Measurements from ENCODE around the gene HMX1.

The HMX1 gene

DNA sequence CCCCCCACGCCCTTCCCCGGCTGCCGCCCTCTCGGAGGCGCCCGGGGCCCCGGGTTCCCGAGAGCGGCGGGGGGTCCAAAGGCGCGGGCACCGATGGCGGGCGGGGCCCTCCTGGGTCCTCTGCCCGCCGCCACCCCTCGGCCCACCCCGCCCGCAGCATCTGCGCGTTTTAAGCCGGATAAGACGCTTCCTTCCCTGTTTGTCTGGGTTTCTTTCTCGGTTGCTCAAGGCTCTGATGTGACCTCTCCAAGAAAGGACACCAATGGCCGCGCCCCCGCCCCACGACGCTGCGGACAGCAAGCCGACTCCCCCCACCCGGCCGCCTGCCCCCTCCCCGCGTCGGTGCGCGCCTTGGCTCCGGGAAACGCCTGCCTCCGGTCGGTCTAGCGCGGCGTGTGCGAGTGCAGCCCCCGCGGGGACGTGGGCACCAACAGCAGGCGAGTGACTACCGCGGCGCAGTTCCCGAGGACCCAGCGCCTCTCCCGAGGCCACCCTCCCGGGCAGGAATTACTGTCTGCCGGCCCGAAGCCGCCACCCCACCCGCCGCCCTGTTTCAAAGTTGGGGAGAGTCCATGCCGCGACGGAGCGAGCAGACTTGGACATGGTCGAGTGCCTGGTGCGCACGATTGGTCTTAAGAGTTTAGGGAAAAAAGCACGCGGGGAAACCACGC lies 21.1 kb upstream of the HMX1 start:
- DNase-seq (ENCODE audit: low spot score), result no peak

- DNase-seq (ENCODE audit: low spot score), result no peak
Measured at GRCh38 chr4:8891646-8892555, 20.3 kb upstream of the HMX1 start.

- no peak for DNase-seq (ENCODE audit: low spot score)
Measured at GRCh38 chr4:8891255-8891645, 19.6 kb upstream of the HMX1 start.

DNA sequence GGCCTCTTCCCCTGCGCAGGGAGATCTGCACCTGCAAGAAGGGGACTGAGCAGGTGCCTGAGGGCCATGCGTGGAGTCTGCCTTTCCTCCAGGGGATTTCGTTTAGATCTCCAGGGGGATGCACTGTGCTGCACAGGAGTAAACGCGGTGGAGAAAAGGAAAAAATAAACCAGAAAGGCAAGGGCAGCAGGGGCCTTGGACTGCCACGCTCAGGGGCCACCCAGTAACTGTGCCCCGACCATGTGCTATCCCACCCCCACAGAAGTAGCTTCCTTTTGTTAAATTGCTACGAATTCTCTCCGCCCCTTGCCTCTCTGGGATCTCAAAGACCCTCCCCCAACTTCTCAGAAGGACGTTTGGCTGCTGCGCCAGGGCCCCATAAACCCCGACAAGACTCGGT lies 17.2 kb upstream of the HMX1 start:
- DNase-seq (ENCODE audit: low spot score), result no peak

DNA sequence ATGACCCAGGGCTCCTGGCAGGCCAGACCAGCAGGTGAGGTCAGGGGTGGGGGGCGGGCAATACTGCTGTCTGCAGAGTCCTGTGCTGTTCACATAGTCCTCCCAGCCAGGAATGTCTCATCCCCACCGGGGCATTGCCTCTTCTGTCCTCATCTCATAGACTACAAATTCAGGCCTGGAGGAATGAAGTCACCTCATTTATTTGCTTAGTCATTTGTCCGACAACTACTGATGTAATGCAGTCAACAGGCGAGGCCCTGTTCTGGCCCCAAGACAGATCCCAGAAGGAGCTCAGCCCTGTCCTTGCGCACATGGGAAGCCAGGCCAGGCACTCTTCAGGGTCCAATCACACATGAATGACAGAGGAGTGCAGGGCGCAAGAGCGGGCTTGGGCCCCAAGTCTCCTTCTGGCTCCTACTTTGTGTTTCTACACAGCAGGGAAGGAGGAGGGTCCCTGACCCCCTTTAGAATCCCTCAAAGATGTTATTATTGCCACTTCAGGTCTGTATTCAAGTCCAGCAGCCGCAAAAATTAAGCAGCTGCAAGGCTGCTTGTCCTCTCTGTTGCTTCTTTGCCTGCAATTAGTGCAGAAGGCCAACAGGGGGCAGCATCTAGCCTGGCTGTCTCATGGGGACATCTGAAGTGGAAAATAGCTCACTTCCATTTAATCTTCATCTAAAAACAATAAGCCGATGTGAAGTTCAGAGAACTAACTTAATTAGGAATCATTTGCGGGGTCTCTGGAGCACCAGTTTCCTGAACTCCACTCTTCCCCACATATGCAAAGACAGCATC lies 15.2 kb upstream of the HMX1 start:
- no peak for DNase-seq (ENCODE audit: low spot score)

GRCh38 chr4:8882239-8882638 lies 10.6 kb upstream of the HMX1 start:
- no peak for DNase-seq (ENCODE audit: low spot score)

- no peak for DNase-seq (ENCODE audit: low spot score)
Measured at GRCh38 chr4:8880851-8881250, 9.2 kb upstream of the HMX1 start.

DNA sequence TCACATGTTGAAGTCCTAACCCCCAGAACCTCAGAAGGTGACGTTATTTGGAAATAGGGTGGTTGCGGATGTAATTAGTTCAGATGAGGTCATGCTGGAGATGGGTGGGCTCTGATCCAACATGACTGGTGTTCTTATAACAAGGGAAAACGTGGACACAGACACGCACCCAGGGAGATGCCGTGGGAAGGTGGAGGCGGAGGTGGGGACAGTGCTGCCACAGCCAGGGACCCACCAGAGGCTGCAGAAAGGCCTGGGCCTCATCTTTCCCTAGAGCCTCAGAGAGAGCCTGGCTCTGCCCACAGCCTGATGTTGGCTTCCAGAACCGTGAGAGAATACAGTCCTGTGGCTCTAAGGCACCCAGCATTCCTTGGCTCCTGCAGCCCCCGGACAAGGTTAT lies 7.9 kb upstream of the HMX1 start:
- no peak for DNase-seq (ENCODE audit: low spot score)

GRCh38 chr4:8878421-8878820 lies 6.8 kb upstream of the HMX1 start:
- no peak for DNase-seq (ENCODE audit: low spot score)

GRCh38 chr4:8877780-8878040 lies 6.1 kb upstream of the HMX1 start:
- DNase-seq (ENCODE audit: low spot score), result no peak

DNA sequence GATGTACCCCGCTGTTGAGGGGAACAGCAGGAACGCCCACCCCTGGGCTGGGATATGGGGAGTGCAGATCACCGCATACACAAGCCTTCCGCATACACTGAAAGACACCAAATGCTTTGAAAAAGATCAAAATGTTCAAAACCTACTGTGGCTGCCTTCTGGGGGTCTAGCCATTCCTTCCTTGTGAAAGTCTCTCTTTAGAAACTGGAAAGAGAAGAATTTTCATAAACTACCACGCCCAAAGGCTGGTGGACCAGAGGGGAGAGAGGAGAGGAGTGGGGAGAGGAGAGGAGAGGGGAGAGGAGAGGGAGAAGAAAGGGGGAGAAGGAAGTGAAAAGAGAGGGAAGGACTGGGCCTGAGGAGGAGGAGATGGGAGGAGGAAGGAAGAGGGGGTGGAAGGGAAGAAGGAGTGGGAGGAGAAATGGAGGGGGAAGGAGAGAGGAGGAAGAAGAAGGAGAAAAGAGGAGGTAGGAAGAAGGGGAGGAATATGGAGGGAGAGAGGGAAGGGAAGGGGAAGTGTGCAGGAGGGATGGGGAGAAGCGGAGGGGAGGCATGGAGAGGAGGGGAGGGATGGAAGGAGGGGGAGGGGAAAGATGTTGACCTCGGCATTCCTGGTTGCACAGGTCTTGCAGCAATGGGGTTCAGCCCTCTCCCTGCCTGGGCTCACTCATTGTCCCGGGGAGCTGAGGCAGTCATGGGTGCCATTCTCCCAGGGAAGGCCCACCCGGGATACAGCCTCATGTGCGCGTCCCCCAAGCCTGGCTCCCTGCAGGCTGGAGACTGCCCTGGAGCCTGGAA lies 5.5 kb upstream of the HMX1 start:
- DNase-seq (ENCODE audit: low spot score), result no peak

DNA sequence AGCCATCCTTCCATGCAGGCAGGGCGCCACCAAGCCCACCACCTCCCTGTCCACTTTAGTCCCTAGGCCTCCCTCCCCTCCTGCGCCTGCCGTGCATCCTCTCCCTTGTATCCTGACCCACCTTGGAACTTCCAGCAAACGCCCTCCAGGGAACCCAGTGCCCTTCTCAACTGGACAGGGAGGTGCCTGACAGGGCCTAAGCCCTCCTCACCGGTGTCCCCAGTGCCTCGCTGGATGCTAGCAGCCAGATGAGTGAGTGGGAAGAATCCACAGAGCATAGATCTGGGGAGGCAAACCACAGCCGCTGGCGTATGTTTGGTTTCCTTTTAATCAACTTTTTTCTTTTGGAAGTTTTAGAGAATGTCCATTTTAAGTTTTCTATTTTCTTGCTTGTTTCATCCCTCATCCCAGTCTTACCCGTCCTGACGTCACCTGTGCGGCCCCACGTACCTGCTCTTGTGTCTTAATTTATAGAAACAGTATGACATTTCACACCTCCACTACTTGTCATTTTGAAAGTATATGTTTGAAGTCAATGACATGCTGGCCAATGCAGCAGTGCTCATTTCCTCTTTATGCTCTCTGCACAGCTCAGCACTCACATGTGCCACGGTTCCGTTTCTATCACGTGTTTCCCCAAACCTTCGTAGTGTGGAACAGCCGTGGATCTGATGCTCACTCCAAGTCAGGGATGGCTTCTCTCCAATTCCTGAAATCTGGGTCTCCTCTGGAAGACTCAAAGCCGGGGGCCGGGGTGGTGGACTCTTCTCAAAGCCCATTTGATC lies 3.4 kb upstream of the HMX1 start:
- DNase-seq (ENCODE audit: low spot score), result no peak

DNA sequence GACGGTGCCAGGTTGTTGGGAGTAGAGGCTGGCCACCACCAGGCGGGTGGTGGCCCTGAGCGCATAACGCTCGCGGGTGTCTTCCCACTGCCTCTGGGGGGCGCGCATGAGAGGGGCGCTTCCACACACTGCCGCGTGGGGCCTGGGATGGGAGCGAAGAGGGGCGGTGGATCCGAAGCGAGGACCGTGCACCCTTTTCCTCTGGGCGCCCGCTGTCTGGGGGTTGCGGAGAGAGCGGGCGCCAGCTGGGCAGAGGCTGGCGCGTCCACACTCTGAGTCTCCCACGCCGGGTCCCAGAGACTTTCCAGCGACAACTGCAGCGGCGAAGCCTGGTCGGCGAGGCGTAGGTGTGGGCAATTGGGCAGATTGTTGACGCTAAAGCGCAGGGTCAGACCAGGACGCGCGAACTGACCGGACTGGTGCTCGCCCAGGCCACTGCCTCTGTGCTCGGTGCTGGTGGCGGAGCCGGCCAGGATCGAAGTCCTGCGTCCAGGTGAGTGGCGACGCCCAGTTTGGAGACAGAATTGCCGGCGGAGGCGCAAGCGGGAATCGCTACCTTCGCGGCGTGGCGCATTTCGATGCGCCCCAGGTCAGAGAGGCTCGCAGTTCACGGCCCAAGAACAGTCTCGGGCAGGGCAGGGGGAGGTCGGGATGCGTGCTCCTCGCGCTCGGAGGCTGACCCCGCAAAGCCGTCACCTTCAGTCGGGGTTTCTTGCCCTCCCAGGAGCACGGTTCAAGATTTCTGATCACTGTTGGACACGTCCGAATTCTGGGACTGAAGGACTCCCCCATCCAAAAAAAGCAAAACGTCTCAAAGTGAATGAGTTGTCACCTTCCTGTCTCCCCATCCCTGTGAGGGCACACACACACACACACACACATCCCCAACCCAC lies 2.6 kb upstream of the HMX1 start:
- no peak for DNase-seq (ENCODE audit: low spot score)

DNA sequence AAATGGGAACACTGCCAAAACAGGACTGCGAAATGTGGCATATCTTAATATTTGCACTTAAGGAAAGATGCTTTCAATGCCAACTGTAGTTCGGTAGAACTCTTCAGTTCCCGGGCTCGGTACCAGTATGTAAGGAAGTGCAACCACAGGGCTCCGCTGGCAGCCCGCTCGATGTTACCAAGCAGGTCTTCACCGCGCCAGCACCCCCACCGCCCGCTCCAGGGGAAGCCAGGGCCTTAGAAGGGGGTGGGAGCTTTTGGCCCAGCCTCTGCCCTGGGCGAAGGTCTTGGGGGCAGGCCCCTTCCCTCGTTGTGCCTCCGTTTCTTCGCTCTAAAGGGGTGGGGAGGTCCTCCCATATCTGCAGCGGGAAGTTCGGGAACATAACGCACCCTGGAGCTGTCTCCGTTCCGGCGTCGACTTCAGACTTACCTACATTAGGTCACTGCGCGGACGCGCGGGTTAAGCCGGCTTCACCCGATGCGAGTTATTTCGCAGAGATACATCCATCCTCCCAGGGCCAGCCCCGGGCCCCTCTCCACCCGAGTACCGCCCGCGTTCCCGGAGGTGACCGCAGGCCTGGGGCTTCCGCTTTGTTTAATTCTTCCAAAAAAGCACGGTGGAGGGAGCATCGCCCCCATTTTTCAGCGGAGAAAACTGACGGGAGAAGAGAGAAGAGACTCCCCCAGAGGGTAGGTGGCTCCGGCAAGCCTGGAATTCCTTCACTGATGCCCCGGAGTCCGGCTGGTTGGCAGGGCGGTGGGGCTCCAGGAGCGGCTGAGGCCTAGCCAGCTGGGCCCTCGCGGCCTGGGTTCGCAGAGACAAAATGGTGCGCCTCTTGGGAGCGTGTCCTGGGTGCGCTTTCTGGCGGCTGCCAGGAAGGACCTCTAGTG lies 1.0 kb upstream of the HMX1 start:
- DNase-seq (ENCODE audit: low spot score), result no peak

- DNase-seq (ENCODE audit: low spot score), result no peak
Measured at GRCh38 chr4:8870647-8871416, 807 bp downstream of the HMX1 start.

DNA sequence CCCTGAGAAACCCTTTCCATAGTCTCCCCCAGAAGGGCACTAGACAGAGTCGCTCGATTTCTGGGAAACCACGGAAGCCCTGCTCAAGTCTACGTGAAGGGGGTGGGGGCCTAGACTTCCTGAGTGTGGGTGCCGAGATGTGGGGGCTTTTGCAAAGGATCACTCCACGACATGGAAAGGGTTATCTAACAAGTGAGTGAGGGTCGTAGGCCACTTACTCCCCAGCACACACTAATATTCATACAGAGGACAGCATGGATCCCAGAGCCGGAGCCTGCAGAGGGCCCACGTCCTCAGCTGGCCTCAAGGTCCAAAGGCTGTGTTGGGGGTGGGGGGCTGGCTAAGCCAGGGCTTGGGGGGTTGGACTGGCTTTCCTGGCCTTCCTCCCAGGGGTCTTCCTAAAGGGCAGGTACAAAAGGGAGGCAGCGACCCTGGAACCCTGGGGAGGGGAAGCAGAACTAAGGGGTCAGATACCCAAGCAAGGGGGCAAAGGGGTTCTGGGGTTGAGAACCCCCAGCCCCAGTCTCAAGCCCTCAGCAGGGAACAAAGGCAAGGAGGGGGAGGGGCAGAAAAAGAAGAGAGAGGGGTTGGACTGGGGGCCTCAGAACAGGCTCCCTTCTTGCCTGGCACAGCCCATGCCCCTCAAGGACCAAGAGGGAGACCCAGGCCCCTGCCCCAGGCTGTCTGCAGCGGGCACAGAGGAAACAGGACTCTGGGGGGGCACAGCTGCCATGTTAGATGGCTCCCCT lies 1.6 kb downstream of the HMX1 start:
- no peak for DNase-seq (ENCODE audit: low spot score)

- no peak for DNase-seq (ENCODE audit: low spot score)
Measured at GRCh38 chr4:8869002-8869897, 2.4 kb downstream of the HMX1 start.
